Neural progenitor cell (in vitro differentiated cells): Measurements from ENCODE around the gene COL4A4.

Source experiments
- CTCF ChIP-seq: fragments of 200-600 bp; sonication (generic); IDR thresholded peaks from 2 replicates; pipeline ENCODE4 v1.5.1; 2017; ENCODE audit warnings: antibody characterized with exemption, mild to moderate bottlenecking
- EZH2 ChIP-seq: fragments of 200-600 bp; sonication (generic); IDR thresholded peaks from 2 replicates; pipeline ENCODE4 v1.6.1; 2017; ENCODE audit warnings: antibody characterized with exemption, mild to moderate bottlenecking, moderate library complexity

- TF ChIP-seq EZH2 = no peak
- TF ChIP-seq CTCF = no peak
Observed at GRCh38 chr2:226973816-226974215, 190.2 kb downstream of the COL4A4 start.
